GM12878 (cell line): ENCODE measurements around the gene PCDHGC3. TPM values are rescaled to one million over a fixed set of nuclear protein-coding genes. Genes with fewer than 3 reads are reported as not detected.
A peak's percentile ranks its signal among the peaks of the same experiment; 100 is the strongest.

Experiments
- ATAC-seq: fragments of 200-7000 bp; cut with Tn5 transposase; 3 replicates; pipeline ENCODE4 v1.9.1; 2020; ENCODE audit warnings: mild to moderate bottlenecking, moderate library complexity
- BruUV-seq: library from RNA; stranded (reverse); fragments of 400-500 nt; replicated peaks from 2 replicates; lab custom pipeline; 2021; lab: Mats Ljungman, UMichigan
- CTCF ChIA-PET: fragments of 300-600 bp; sonication (Branson Sonifier 250); formaldehyde crosslinking; extraction: SDS; loops from one replicate; lab custom pipeline; 2021; ENCODE audit warnings: inconsistent platforms; lab: Yijun Ruan, JAX
- POLR2A ChIA-PET: fragments of 350-600 bp; formaldehyde crosslinking; extraction: SDS; loops from one replicate; lab custom pipeline; 2021; ENCODE audit warnings: inconsistent platforms; lab: Charles Lee
- RAD21 ChIA-PET: fragments of 300-600 bp; sonication (Branson Sonifier 250); formaldehyde crosslinking; loops from one replicate; lab custom pipeline; 2023; ENCODE audit warnings: antibody characterized with exemption; ENCODE audit not compliant: unreplicated experiment; lab: Charles Lee
- SMC1A ChIA-PET: fragments of 300-600 bp; sonication (Branson Sonifier 250); formaldehyde crosslinking; loops from one replicate; lab custom pipeline; 2023; ENCODE audit not compliant: unreplicated experiment, uncharacterized antibody; lab: Charles Lee
- DNase-seq: peaks from one replicate; pipeline ENCODE4 v3.0.0-alpha.2; 2011; ENCODE audit warnings: low read depth, low spot score
- FAIRE-seq: peaks from 3 replicates; lab custom pipeline; 2011; peaks lifted over from hg19 to GRCh38; lab: Jason Lieb, UNC
- H2AFZ ChIP-seq: 2 replicates; pipeline ENCODE4 v1.6.0; 2011; ENCODE audit warnings: low read depth, low read length, control low read depth; ENCODE audit not compliant: control insufficient read depth
- H3K27ac ChIP-seq: 2 replicates; pipeline ENCODE4 v1.5.1; 2011; ENCODE audit warnings: control low read depth; ENCODE audit not compliant: control insufficient read depth, insufficient read depth
- H3K27me3 ChIP-seq, 2 experiments: replicated peaks in 1 of 2; 2 replicates each; pipeline versions ENCODE4 v1.6.0 to v1.6.1; 2011; ENCODE audit warnings: low read length in 1 of 2; ENCODE audit not compliant: control insufficient read depth in 2 of 2, insufficient read depth in 2 of 2
- H3K36me3 ChIP-seq, 2 experiments: 2 replicates each; pipeline ENCODE4 v1.5.1; 2011; ENCODE audit warnings: low read length in 1 of 2; ENCODE audit not compliant: control insufficient read depth in 2 of 2, insufficient read depth in 2 of 2
- H3K4me1 ChIP-seq: 2 replicates; pipeline ENCODE4 v1.6.1; 2011; ENCODE audit warnings: mild to moderate bottlenecking, low read length, moderate library complexity, mixed read lengths; ENCODE audit not compliant: control insufficient read depth, insufficient read depth
- H3K4me2 ChIP-seq: 2 replicates; pipeline ENCODE4 v1.6.0; 2011; ENCODE audit warnings: control low read depth; ENCODE audit not compliant: control insufficient read depth, insufficient read depth
- H3K4me3 ChIP-seq: fragments of 200-600 bp; sonication (generic); 2 replicates; pipeline ENCODE4 v1.5.1; 2016
- H3K79me2 ChIP-seq: 2 replicates; pipeline ENCODE4 v1.6.0; 2011; ENCODE audit warnings: low read length; ENCODE audit not compliant: control insufficient read depth, insufficient read depth
- H3K9ac ChIP-seq: 2 replicates; pipeline ENCODE4 v1.8.0; 2011; ENCODE audit warnings: low read length, control low read depth, mixed read lengths; ENCODE audit not compliant: control insufficient read depth, insufficient read depth
- H3K9me3 ChIP-seq: replicated peaks from 3 replicates; pipeline ENCODE4 v1.5.1; 2011; ENCODE audit warnings: mild to moderate bottlenecking, low read length; ENCODE audit not compliant: control insufficient read depth, insufficient read depth
- H4K20me1 ChIP-seq: 2 replicates; pipeline ENCODE4 v1.6.0; 2011; ENCODE audit not compliant: control insufficient read depth, insufficient read depth
- CBX5 ChIP-seq: sonication (generic); IDR thresholded peaks from 2 replicates; pipeline ENCODE4 v1.6.1; 2016; ENCODE audit warnings: low read depth, moderate library complexity, mild to moderate bottlenecking, inconsistent platforms
- CHD2 ChIP-seq: IDR thresholded peaks from 2 replicates; pipeline ENCODE4 v1.6.1; 2011; ENCODE audit warnings: low read depth, low read length, improper control_type of control experiment, borderline replicate concordance
- CHD4 ChIP-seq: fragments of 200-600 bp; sonication (generic); IDR thresholded peaks from 2 replicates; pipeline ENCODE4 v1.6.1; 2016; ENCODE audit warnings: mild to moderate bottlenecking
- CTCF ChIP-seq, 3 experiments: IDR thresholded peaks in 2 of 3; conservative IDR thresholded peaks in 1 of 3; 2 replicates each; pipeline ENCODE4 v1.5.1; 2011; ENCODE audit warnings: low read depth in 3 of 3, low read length in 3 of 3, mild to moderate bottlenecking in 3 of 3, control low read depth in 2 of 3, moderate library complexity in 2 of 3, inconsistent platforms in 1 of 3, mixed read lengths in 1 of 3; ENCODE audit not compliant: control insufficient read depth in 2 of 3, insufficient read depth in 1 of 3; ENCODE audit errors: extremely low read depth in 1 of 3
- ESRRA ChIP-seq: IDR thresholded peaks from 2 replicates; pipeline ENCODE4 v1.6.1; 2012; ENCODE audit warnings: mild to moderate bottlenecking, low read length, improper control_type of control experiment
- RUNX3 ChIP-seq: IDR thresholded peaks from 2 replicates; pipeline ENCODE4 v1.6.1; 2012; ENCODE audit warnings: low read length, inconsistent platforms
- ZNF384 ChIP-seq: IDR thresholded peaks from 2 replicates; pipeline ENCODE4 v1.6.1; 2012; ENCODE audit warnings: low read depth, mild to moderate bottlenecking, low read length, improper control_type of control experiment, borderline replicate concordance
- WGBS: methylation state at CpG from one replicate; pipeline ENCODE4 v1.1.6; 2016; ENCODE audit warnings: low lambda C conversion rate; ENCODE audit not compliant: insufficient replicate concordance, insufficient coverage; ENCODE audit errors: missing lambda C conversion rate; 5-methylcytosine and 5-hydroxymethylcytosine counted together
- in situ Hi-C: fragments of 300-500 bp; cut with MboI; formaldehyde crosslinking; loops from 9 replicates; pipeline ENCODE4 v1.14.3; 2018; ENCODE audit warnings: mixed read lengths
- intact Hi-C: fragments of 100-400 bp; cut with micrococcal nuclease; formaldehyde crosslinking; loops from one replicate; pipeline ENCODE4 v1.14.2; 2022; ENCODE audit not compliant: unreplicated experiment
- polyA plus RNA-seq, 11 experiments: library from polyadenylated mRNA; depleted of rRNA in 4 of 11; unstranded in 6 of 11; stranded (reverse) in 5 of 11; fragments of >200 nt; fragmentation: Nextera tagmentation in 4 of 11; fragmentation: Illumina TruSeq in 1 of 11; extraction: Ambion mirVana in 4 of 11; extraction: Trizol in 1 of 11; gene quantifications; 1 replicate in 1 of 11; 2 replicates in 10 of 11; pipeline versions ENCODE4 v1.2.1 to v1.2.3, GENCODE V29; 2011 to 2016; ENCODE audit warnings: inconsistent platforms in 2 of 11, missing spikeins in 2 of 11, low read depth in 1 of 11
- total RNA-seq, 4 experiments: library from RNA; depleted of rRNA in 3 of 4; stranded (reverse); fragments of >200 nt in 3 of 4; fragmentation: Illumina TruSeq in 1 of 4; extraction: Trizol in 1 of 4; gene quantifications; 2 replicates each; pipeline versions ENCODE4 v1.2.1 to v1.2.3, GENCODE V29; 2013 to 2021

The PCDHGC3 gene
- total and polyA plus RNA-seq, 10 of the 15 experiments (the other 5 are each of a cell fraction or from before 2014, with no cell fraction given): 0.53 to 22.1 (median 12.0) TPM

- in situ Hi-C loops: loop anchor here (5.0 kb wide), 1 partner anchor 49 kb away; no protein-coding TSS in a partner anchor
- DNase-seq: no peak
- intact Hi-C loops: no loop called here
- H3K79me2 ChIP-seq: no peaks in the 10 kb centered on the region
- no peak overlapping the region for H3K27ac ChIP-seq
- no TSS peak for BruUV-seq
- CTCF ChIA-PET: interaction anchor here (1.3 to 8.5 kb wide), 6 partner anchors 12 to 87 kb away, joined by 5 to 213 read pairs (median 51); partner anchors contain the start of genes PCDHGA11 and PCDHGC5
- no peak for TF ChIP-seq CHD4
- no peak for TF ChIP-seq CHD2
- WGBS: 66% methylated on average over 13 of the region's 13 CpGs
- H3K4me1 ChIP-seq: peaks cover 19% of the 10 kb centered on the region
- H3K9ac ChIP-seq: no peak overlapping the region
- POLR2A ChIA-PET: no interaction called here
- H3K4me2 ChIP-seq: peak overlapping the region; percentile 80; the same call in 1 of the 2 replicates
- ATAC-seq: no peak
- RAD21 ChIA-PET: interaction anchor here (1.2 to 4.9 kb wide), 4 partner anchors 33 to 86 kb away, joined by 3 to 109 read pairs (median 27); partner anchors contain the start of gene PCDHGA12
- H3K9me3 ChIP-seq: no peaks in the 10 kb centered on the region
- H4K20me1 ChIP-seq: no peaks in the 10 kb centered on the region
- SMC1A ChIA-PET: interaction anchor here (1.0 to 6.6 kb wide), 5 partner anchors 15 to 80 kb away, joined by 3 to 117 read pairs (median 4); no protein-coding TSS in a partner anchor
- peak overlapping the region; percentile 77; the same call in 1 of the 2 replicates for H3K4me3 ChIP-seq
- H3K27me3 ChIP-seq: no peaks in the 10 kb centered on the region; a peak in 1 of 4 replicates
- no peak overlapping the region for H2AFZ ChIP-seq
- H3K36me3 ChIP-seq: no peaks in the 10 kb centered on the region
- no peak for FAIRE-seq
Observed at GRCh38 chr5:141477815-141478214, 2.0 kb downstream of the PCDHGC3 start.

GRCh38 chr5:141478321-141478945 is 2.7 kb downstream of the PCDHGC3 start:
- intact Hi-C loops (no loop called here), in situ Hi-C loops (loop anchor here (5.0 kb wide), 1 partner anchor 49 kb away; no protein-coding TSS in a partner anchor)
- CTCF ChIA-PET: interaction anchor here (1.0 to 8.5 kb wide), 7 partner anchors 11 to 86 kb away, joined by 3 to 213 read pairs (median 31); partner anchors contain the start of genes PCDHGA11, PCDHGA12 and PCDHGC5
- TF ChIP-seq CTCF (IDR thresholded peaks at IDR 0.05 in 2 of 3, conservative IDR thresholded peaks at IDR 0.05 in 1 of 3; ENCODE audit: control insufficient read depth in 2 of 3, extremely low read depth in 1 of 3, insufficient read depth in 1 of 3, low read depth in 3 of 3, low read length in 3 of 3) (peak; percentile 7 to 30 (median 28); a peak in 2 of 6 replicates), CBX5 (no peak), ESRRA (no peak), ZNF384 (no peak), RUNX3 (peak; percentile 87)
- TF ChIP-seq, all 136 proteins: peak for 2
- peak overlapping the region; percentile 80 for H3K4me2 ChIP-seq
- RAD21 ChIA-PET: interaction anchor here (1.1 to 4.9 kb wide), 5 partner anchors 32 to 86 kb away, joined by 3 to 109 read pairs (median 5); partner anchors contain the start of gene PCDHGA12
- no peak overlapping the region for H3K9ac ChIP-seq
- no peaks in the 10 kb centered on the region for H4K20me1 ChIP-seq
- 57% methylated on average over 20 of the region's 20 CpGs for WGBS
- H3K79me2 ChIP-seq: no peaks in the 10 kb centered on the region
- SMC1A ChIA-PET: interaction anchor here (0.7 to 6.6 kb wide), 7 partner anchors 14 to 80 kb away, joined by 3 to 117 read pairs (median 4); partner anchors contain the start of gene PCDHGA10
- FAIRE-seq: no peak
- no peak for DNase-seq
- H3K27me3 ChIP-seq: no peaks in the 10 kb centered on the region; a peak in 1 of 4 replicates
- POLR2A ChIA-PET: no interaction called here
- no peak for ATAC-seq
- BruUV-seq: no TSS peak
- peaks cover 19% of the 10 kb centered on the region for H3K4me1 ChIP-seq
- no peaks in the 10 kb centered on the region for H3K9me3 ChIP-seq
- no peak overlapping the region for H2AFZ ChIP-seq
- H3K27ac ChIP-seq: no peak overlapping the region
- H3K4me3 ChIP-seq: 0 out of 2 replicates have a peak overlapping the region, but pooled peaks have one; percentile 13
- H3K36me3 ChIP-seq: no peaks in the 10 kb centered on the region
